Neural cell (in vitro differentiated cells): ENCODE measurements around the gene MAPK8. TPM values are rescaled to one million over a fixed set of nuclear protein-coding genes. Genes with fewer than 3 reads are reported as not detected.

ENCODE experiments used
- H2AFZ ChIP-seq: fragments of 200-600, 300-800 bp; sonication (generic), shearing (Covaris generic); 2 replicates; pipeline ENCODE4 v1.6.0; 2014; ENCODE audit warnings: low read depth, mild to moderate bottlenecking, antibody characterized with exemption, low read length, moderate library complexity
- H3F3A ChIP-seq: fragments of 200-600 bp; shearing (Covaris generic); 2 replicates; pipeline ENCODE4 v1.6.1; 2016; ENCODE audit warnings: mild to moderate bottlenecking, moderate library complexity, mixed read lengths, antibody characterized with exemption, low read length; ENCODE audit not compliant: insufficient read depth, poor library complexity, severe bottlenecking
- H3K27ac ChIP-seq: fragments of 200-600, 300-800 bp; sonication (generic), shearing (Covaris generic); 2 replicates; pipeline ENCODE4 v1.5.1; 2014; ENCODE audit warnings: mild to moderate bottlenecking, low read length, moderate library complexity
- H3K27me3 ChIP-seq: fragments of 300-800, 200-600 bp; sonication (generic), shearing (Covaris generic); 2 replicates; pipeline ENCODE4 v1.6.0; 2014; ENCODE audit warnings: mild to moderate bottlenecking, low read depth, low read length, moderate library complexity; ENCODE audit not compliant: insufficient read depth
- H3K36me3 ChIP-seq: fragments of 300-800, 200-600 bp; sonication (generic), shearing (Covaris generic); 2 replicates; pipeline ENCODE4 v1.5.1; 2014; ENCODE audit warnings: mild to moderate bottlenecking, antibody characterized with exemption, low read length, moderate library complexity; ENCODE audit not compliant: insufficient read depth
- H3K4me2 ChIP-seq: fragments of 300-800, 200-600 bp; sonication (generic), shearing (Covaris generic); 2 replicates; pipeline ENCODE4 v1.6.0; 2014; ENCODE audit warnings: mild to moderate bottlenecking, low read length
- H3K4me3 ChIP-seq: fragments of 300-800, 200-600 bp; sonication (generic), shearing (Covaris generic); 2 replicates; pipeline ENCODE4 v1.5.1; 2014; ENCODE audit warnings: mild to moderate bottlenecking, low read length, moderate library complexity
- H3K79me2 ChIP-seq: fragments of 200-600 bp; shearing (Covaris generic); replicated peaks from 2 replicates; pipeline ENCODE4 v1.6.0; 2014; ENCODE audit warnings: mild to moderate bottlenecking, low read length, moderate library complexity; ENCODE audit not compliant: insufficient read depth
- H3K9ac ChIP-seq: fragments of 300-800, 200-600 bp; sonication (generic), shearing (Covaris generic); 2 replicates; pipeline ENCODE4 v1.6.1; 2016; ENCODE audit warnings: mild to moderate bottlenecking, low read length, mixed read lengths
- H3K9me2 ChIP-seq: fragments of 200-600 bp; shearing (Covaris generic); 2 replicates; pipeline ENCODE4 v1.6.1; 2016; ENCODE audit warnings: mild to moderate bottlenecking, low read length, mixed read lengths; ENCODE audit not compliant: insufficient read depth
- H3K9me3 ChIP-seq: fragments of 200-600, 300-800 bp; sonication (generic), shearing (Covaris generic); 2 replicates; pipeline ENCODE4 v1.6.1; 2016; ENCODE audit warnings: mild to moderate bottlenecking, mixed run types, low read length, moderate library complexity, mixed read lengths
- H4K20me1 ChIP-seq: fragments of 200-600 bp; shearing (Covaris generic); 2 replicates; pipeline ENCODE4 v1.6.1; 2016; ENCODE audit warnings: mild to moderate bottlenecking, mixed run types; ENCODE audit not compliant: insufficient read depth
- EP300 ChIP-seq: fragments of 450-650 bp; conservative IDR thresholded peaks from 2 replicates; pipeline ENCODE4 v1.6.1; 2014; ENCODE audit warnings: antibody characterized with exemption, mild to moderate bottlenecking, moderate library complexity; ENCODE audit not compliant: poor library complexity, severe bottlenecking
- EZH2 ChIP-seq: fragments of 200-600, 300-800 bp; shearing (Covaris generic), sonication (generic); IDR thresholded peaks from 2 replicates; pipeline ENCODE4 v1.6.1; 2014; ENCODE audit warnings: antibody characterized with exemption, low read length, borderline replicate concordance, mild to moderate bottlenecking; ENCODE audit not compliant: insufficient read depth, poor library complexity, severe bottlenecking
- MXI1 ChIP-seq: fragments of 450-650 bp; conservative IDR thresholded peaks from 2 replicates; pipeline ENCODE4 v1.6.1; 2014; ENCODE audit warnings: antibody characterized with exemption, mild to moderate bottlenecking; ENCODE audit not compliant: poor library complexity, severe bottlenecking
- POLR2AphosphoS5 ChIP-seq: IDR thresholded peaks from 2 replicates; pipeline ENCODE4 v1.6.1; 2012
- RAD21 ChIP-seq: fragments of 450-650 bp; conservative IDR thresholded peaks from 2 replicates; pipeline ENCODE4 v1.6.1; 2014; ENCODE audit warnings: antibody characterized with exemption, mild to moderate bottlenecking, moderate library complexity
- SMC3 ChIP-seq: fragments of 450-650 bp; conservative IDR thresholded peaks from 2 replicates; pipeline ENCODE4 v1.6.1; 2014; ENCODE audit warnings: antibody characterized with exemption, mild to moderate bottlenecking, moderate library complexity; ENCODE audit not compliant: poor library complexity
- TAF1 ChIP-seq: IDR thresholded peaks from 2 replicates; pipeline ENCODE4 v1.6.1; 2012; ENCODE audit warnings: low read depth
- polyA plus RNA-seq: library from polyadenylated mRNA; depleted of rRNA; stranded (reverse); fragments of >200 nt; gene quantifications from 2 replicates; pipeline ENCODE4 v1.2.3, GENCODE V29; 2014
- TF ChIP-seq, protein P1 (sequence below): fragments of 450-650 bp; IDR thresholded peaks from 2 replicates; pipeline ENCODE4 v1.5.1; 2014; ENCODE audit warnings: antibody characterized with exemption, mild to moderate bottlenecking, moderate library complexity; ENCODE audit not compliant: poor library complexity, severe bottlenecking
- TF ChIP-seq, protein P2 (sequence below): IDR thresholded peaks from 2 replicates; pipeline ENCODE4 v1.6.1; 2012; ENCODE audit warnings: borderline replicate concordance

The MAPK8 gene
- polyA plus RNA-seq, 1 donor from 2014 or later = 187 TPM

GRCh38 chr10:48305905-48306264, 592 bp upstream of the MAPK8 start:
- H3K4me3 ChIP-seq = peak overlapping the region; percentile 95
- peak overlapping the region; percentile 72 for H3K27ac ChIP-seq
- no peaks in the 10 kb centered on the region for H3K9me3 ChIP-seq
- TF ChIP-seq TAF1 (no peak), RAD21 (no peak), MXI1 (no peak)
- TF ChIP-seq, protein P1, sequence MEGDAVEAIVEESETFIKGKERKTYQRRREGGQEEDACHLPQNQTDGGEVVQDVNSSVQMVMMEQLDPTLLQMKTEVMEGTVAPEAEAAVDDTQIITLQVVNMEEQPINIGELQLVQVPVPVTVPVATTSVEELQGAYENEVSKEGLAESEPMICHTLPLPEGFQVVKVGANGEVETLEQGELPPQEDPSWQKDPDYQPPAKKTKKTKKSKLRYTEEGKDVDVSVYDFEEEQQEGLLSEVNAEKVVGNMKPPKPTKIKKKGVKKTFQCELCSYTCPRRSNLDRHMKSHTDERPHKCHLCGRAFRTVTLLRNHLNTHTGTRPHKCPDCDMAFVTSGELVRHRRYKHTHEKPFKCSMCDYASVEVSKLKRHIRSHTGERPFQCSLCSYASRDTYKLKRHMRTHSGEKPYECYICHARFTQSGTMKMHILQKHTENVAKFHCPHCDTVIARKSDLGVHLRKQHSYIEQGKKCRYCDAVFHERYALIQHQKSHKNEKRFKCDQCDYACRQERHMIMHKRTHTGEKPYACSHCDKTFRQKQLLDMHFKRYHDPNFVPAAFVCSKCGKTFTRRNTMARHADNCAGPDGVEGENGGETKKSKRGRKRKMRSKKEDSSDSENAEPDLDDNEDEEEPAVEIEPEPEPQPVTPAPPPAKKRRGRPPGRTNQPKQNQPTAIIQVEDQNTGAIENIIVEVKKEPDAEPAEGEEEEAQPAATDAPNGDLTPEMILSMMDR = no peak
- TF ChIP-seq, protein P2, sequence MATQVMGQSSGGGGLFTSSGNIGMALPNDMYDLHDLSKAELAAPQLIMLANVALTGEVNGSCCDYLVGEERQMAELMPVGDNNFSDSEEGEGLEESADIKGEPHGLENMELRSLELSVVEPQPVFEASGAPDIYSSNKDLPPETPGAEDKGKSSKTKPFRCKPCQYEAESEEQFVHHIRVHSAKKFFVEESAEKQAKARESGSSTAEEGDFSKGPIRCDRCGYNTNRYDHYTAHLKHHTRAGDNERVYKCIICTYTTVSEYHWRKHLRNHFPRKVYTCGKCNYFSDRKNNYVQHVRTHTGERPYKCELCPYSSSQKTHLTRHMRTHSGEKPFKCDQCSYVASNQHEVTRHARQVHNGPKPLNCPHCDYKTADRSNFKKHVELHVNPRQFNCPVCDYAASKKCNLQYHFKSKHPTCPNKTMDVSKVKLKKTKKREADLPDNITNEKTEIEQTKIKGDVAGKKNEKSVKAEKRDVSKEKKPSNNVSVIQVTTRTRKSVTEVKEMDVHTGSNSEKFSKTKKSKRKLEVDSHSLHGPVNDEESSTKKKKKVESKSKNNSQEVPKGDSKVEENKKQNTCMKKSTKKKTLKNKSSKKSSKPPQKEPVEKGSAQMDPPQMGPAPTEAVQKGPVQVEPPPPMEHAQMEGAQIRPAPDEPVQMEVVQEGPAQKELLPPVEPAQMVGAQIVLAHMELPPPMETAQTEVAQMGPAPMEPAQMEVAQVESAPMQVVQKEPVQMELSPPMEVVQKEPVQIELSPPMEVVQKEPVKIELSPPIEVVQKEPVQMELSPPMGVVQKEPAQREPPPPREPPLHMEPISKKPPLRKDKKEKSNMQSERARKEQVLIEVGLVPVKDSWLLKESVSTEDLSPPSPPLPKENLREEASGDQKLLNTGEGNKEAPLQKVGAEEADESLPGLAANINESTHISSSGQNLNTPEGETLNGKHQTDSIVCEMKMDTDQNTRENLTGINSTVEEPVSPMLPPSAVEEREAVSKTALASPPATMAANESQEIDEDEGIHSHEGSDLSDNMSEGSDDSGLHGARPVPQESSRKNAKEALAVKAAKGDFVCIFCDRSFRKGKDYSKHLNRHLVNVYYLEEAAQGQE = peak; percentile 93
- H2AFZ ChIP-seq = peak overlapping the region; percentile 77
- H3K27me3 ChIP-seq = no peaks in the 10 kb centered on the region
- peaks cover 6% of the 10 kb centered on the region for H4K20me1 ChIP-seq
- H3K36me3 ChIP-seq = no peaks in the 10 kb centered on the region
- no peaks in the 10 kb centered on the region for H3K9me2 ChIP-seq
- peak overlapping the region; percentile 79 for H3K4me2 ChIP-seq
- peaks cover 35% of the 10 kb centered on the region for H3K79me2 ChIP-seq
- peaks cover 4% of the 10 kb centered on the region for H3F3A ChIP-seq
- peak overlapping the region; percentile 97 for H3K9ac ChIP-seq

DNA sequence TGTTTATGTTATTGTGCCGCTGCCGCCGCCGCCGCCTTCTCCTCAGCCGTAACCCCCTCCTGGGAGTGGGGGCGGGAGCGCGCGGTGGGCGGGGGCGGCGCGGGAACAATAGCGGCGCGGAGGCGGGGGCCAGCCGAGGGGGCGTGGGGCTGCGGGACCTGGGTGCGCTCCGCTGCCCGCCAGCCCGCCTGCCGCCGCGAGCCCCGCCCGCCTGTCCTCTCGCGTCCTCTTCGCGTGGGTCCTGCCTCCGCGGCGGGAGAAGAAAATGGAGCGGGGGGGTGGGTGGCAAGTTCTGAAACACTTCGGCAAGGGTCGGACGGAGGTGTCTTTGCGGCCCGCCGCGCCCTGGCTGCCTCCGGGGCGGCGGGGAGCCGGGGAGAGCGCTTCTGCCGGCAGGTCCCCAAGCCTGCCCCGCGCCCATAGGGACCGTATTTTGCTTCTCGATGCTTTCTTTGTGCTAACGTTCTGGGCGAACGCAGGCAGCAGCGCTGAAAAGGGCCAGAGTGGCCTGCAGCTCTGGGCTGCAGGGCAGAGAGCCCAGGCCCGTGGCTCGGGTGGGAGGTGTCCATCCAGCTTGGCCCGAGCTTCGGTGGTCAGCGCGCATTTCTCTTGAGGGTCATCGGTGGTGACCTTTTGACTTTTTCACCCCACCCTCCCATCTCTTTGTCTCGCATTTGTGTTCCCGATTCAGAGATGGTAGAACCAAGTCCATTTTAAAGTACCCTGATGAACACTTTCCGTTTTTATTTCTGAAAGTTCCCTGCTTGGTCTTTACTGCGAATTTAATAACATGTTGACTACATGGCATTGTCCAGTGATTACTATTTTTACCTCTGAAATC, 613 bp downstream of the MAPK8 start:
- Histone ChIP-seq H3K4me3 (peak overlapping the region; percentile 95), H3K36me3 (no peaks in the 10 kb centered on the region), H3K9ac (peak overlapping the region; percentile 97), H3K9me3 (no peaks in the 10 kb centered on the region), H3K4me2 (peak overlapping the region; percentile 74), H3K27me3 (no peaks in the 10 kb centered on the region), H3F3A (peaks cover 4% of the 10 kb centered on the region), H3K27ac (peak overlapping the region; percentile 95), H3K9me2 (no peaks in the 10 kb centered on the region), H4K20me1 (peaks cover 6% of the 10 kb centered on the region), H3K79me2 (peaks cover 47% of the 10 kb centered on the region), H2AFZ (peak overlapping the region; percentile 77)
- no peak for TF ChIP-seq EZH2
- TF ChIP-seq, protein P1 = no peak
- peak; percentile 16 for TF ChIP-seq RAD21
- TF ChIP-seq TAF1 = peak; percentile 9
- TF ChIP-seq EP300 = no peak
- peak; percentile 0 for TF ChIP-seq SMC3
- TF ChIP-seq MXI1 = peak; percentile 5
- no peak for TF ChIP-seq POLR2AphosphoS5
- TF ChIP-seq, protein P2 = peak; percentile 67
